ENCODE data around the gene PEX19.

GRCh38 chr1:160315359-160315758 is 30.4 kb upstream of the PEX19 start:
- TF ChIP-seq POLR2A (IDR thresholded peaks at IDR 0.05; ENCODE audit: low read length) (no peak), GATA1 (IDR thresholded peaks at IDR 0.05; ENCODE audit: low read depth, low read length) (no peak)
